DND-41 (cell line): ENCODE measurements around the gene SLC6A11.

Experiments
- ATAC-seq: fragments of 200-7000 bp; cut with Tn5 transposase; 3 replicates; pipeline ENCODE4 v1.9.1; 2021; ENCODE audit warnings: low read depth; ENCODE audit not compliant: insufficient read depth
- DNase-seq: peaks from one replicate; pipeline ENCODE4 v3.0.0-alpha.2; 2020
- H2AFZ ChIP-seq: 2 replicates; pipeline ENCODE4 v1.6.0; 2012; ENCODE audit warnings: low read depth, low read length
- H3K27ac ChIP-seq: 2 replicates; pipeline ENCODE4 v1.5.1; 2012; ENCODE audit warnings: low read length, inconsistent platforms
- H3K27me3 ChIP-seq: fragments of 200-600 bp; sonication (generic); 2 replicates; pipeline ENCODE4 v1.6.0; 2012; ENCODE audit warnings: low read length, mild to moderate bottlenecking, inconsistent platforms; ENCODE audit not compliant: insufficient read depth, poor library complexity
- H3K36me3 ChIP-seq: 2 replicates; pipeline ENCODE4 v1.5.1; 2012; ENCODE audit warnings: low read length, inconsistent platforms; ENCODE audit not compliant: insufficient read depth
- H3K4me1 ChIP-seq: 2 replicates; pipeline ENCODE4 v1.5.1; 2012; ENCODE audit warnings: mild to moderate bottlenecking, low read length; ENCODE audit not compliant: insufficient read depth
- H3K4me2 ChIP-seq: 2 replicates; pipeline ENCODE4 v1.6.0; 2012; ENCODE audit warnings: mild to moderate bottlenecking, moderate library complexity, low read length, inconsistent platforms; ENCODE audit not compliant: insufficient read depth
- H3K4me3 ChIP-seq, 2 experiments: fragments of 200-600 bp in 1 of 2; shearing (Covaris generic) in 1 of 2; 2 replicates each; pipeline ENCODE4 v1.5.1; 2012 to 2016; ENCODE audit warnings: inconsistent platforms in 2 of 2, low read length in 2 of 2, mild to moderate bottlenecking in 2 of 2, low read depth in 1 of 2, moderate library complexity in 1 of 2
- H3K79me2 ChIP-seq: 2 replicates; pipeline ENCODE4 v1.6.0; 2012; ENCODE audit warnings: low read length, inconsistent platforms; ENCODE audit not compliant: insufficient read depth
- H3K9ac ChIP-seq: 2 replicates; pipeline ENCODE4 v1.6.0; 2012; ENCODE audit warnings: low read depth, mild to moderate bottlenecking, inconsistent platforms, low read length, moderate library complexity
- H3K9me3 ChIP-seq: 2 replicates; pipeline ENCODE4 v1.5.1; 2012; ENCODE audit warnings: low read length, moderate library complexity, mild to moderate bottlenecking, inconsistent platforms; ENCODE audit not compliant: insufficient read depth, severe bottlenecking
- H4K20me1 ChIP-seq: 2 replicates; pipeline ENCODE4 v1.6.0; 2012; ENCODE audit warnings: low read length; ENCODE audit not compliant: insufficient read depth
- CTCF ChIP-seq: IDR thresholded peaks from 2 replicates; pipeline ENCODE4 v1.5.1; 2012; ENCODE audit warnings: borderline replicate concordance, low read length, moderate library complexity, mild to moderate bottlenecking; ENCODE audit not compliant: poor library complexity, severe bottlenecking; ENCODE audit errors: extremely low read depth
- EZH2 ChIP-seq: IDR thresholded peaks from 3 replicates; pipeline ENCODE4 v1.6.1; 2012; ENCODE audit warnings: borderline replicate concordance, low read depth, mild to moderate bottlenecking, moderate library complexity, low read length, inconsistent platforms; ENCODE audit not compliant: severe bottlenecking

Gene SLC6A11

DNA sequence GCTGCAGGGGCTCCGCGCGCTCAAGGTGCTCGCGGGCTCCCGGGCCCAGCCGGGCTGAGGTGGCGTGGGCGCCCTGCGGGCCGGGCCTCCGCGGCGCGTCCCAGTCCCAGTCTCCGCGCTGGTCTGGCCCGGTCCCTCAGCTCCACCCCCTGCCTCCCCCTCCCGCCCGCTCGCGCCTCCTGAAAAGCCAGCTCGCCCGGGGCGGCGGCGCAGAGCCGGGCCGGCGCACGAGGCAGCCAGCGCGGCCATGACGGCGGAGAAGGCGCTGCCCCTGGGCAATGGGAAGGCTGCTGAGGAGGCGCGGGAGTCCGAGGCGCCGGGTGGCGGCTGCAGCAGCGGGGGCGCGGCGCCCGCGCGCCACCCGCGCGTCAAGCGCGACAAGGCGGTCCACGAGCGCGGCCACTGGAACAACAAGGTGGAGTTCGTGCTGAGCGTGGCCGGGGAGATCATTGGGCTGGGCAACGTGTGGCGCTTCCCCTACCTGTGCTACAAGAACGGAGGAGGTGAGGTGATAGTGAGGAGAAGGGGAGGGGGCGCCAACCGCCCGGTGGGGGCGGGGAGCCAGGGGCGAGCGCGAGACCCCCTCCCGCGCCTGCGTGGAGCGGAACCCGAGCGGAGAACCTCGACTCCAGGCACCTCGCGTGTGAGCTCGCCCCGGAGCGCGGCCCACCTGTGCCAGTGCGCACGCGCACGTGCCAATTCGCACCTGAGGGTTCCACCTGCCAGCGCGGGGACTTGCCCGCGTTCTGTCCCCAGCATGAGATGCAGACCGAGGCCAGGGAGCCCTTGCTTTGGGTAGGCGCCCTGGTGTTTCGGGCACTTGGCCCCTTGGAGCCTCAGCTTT, at the start of gene SLC6A11:
SLC6A11 (plus strand) TSS at position 210 of the 844 bp plus-strand sequence; CDS start at position 248, 38 bp downstream.
- no peak within 1 kb of the TSS for H3K4me2 ChIP-seq
- no peaks in the 10 kb centered on the region for H3K9me3 ChIP-seq
- no peak within 1 kb of the TSS for H3K9ac ChIP-seq

DNA sequence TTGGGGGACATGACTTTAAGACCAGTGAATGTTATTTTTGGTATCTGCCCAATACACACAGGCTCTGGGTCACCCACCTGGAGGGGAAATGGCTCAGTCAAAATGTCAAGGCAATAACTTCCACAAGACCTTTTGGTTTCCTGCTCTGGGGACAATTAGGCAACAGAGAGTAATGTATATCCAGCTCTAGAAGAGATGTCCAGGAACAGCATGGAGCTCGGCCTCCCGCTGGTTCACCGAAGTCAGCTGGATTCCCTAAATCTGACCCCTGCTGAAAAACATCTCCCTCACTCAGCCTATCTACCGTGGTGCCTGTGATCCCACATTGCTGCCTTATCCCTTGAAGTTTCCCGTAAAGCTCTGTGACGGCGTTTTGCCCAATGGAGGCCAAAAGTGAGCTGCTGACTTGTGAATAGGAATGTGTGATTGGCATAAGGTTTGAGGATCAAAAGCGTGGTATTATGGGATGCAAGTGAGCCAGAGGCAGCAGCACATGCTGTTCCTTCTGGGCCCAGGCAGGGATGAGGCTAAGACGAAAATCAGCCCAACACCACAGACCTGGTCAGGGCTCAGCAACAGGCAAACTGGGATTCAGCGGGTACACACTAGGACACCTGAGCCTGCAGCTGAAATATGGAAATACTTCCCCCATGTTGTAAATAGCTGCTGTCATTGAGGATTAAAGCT, 47.2 kb upstream of the SLC6A11 start:
- Histone ChIP-seq H2AFZ (no peak overlapping the region), H3K36me3 (no peaks in the 10 kb centered on the region), H3K4me2 (no peak overlapping the region), H3K27ac (no peak overlapping the region), H3K9ac (no peak overlapping the region), H3K79me2 (no peaks in the 10 kb centered on the region), H3K27me3 (no peaks in the 10 kb centered on the region), H3K9me3 (no peaks in the 10 kb centered on the region), H3K4me3 (no peak overlapping the region), H4K20me1 (0 out of 2 replicates have a peak, but pooled peaks cover 3% of the 10 kb centered on the region), H3K4me1 (no peaks in the 10 kb centered on the region)
- TF ChIP-seq EZH2 (no peak), CTCF (no peak)
- no peak for ATAC-seq
- DNase-seq, result no peak

More for the DNA sequence above, at the start of gene SLC6A11:
- H3K4me1 ChIP-seq, result no peaks in the 10 kb centered on the region
- H3K27me3 ChIP-seq, result peaks cover 7% of the 10 kb centered on the region
- no peak within 1 kb of the TSS for H3K27ac ChIP-seq
- H2AFZ ChIP-seq, result no peak within 1 kb of the TSS
- H3K36me3 ChIP-seq, result no peaks in the 10 kb centered on the region
- H4K20me1 ChIP-seq, result no peaks in the 10 kb centered on the region; the same call in 1 of the 2 replicates
- TF ChIP-seq CTCF (no peak), EZH2 (no peak)
- ATAC-seq (no peak), DNase-seq (no peak)
- no peaks in the 10 kb centered on the region for H3K79me2 ChIP-seq
- no peak within 1 kb of the TSS for H3K4me3 ChIP-seq

GRCh38 chr3:10770547-10770946, 45.5 kb upstream of the SLC6A11 start:
- H3K36me3 ChIP-seq, result no peaks in the 10 kb centered on the region
- H3K9ac ChIP-seq, result no peak overlapping the region
- ATAC-seq, result no peak
- H3K4me2 ChIP-seq, result no peak overlapping the region
- no peak for DNase-seq
- no peaks in the 10 kb centered on the region for H3K79me2 ChIP-seq
- TF ChIP-seq EZH2 (no peak), CTCF (no peak)
- no peak overlapping the region for H3K4me3 ChIP-seq
- no peak overlapping the region for H2AFZ ChIP-seq
- H3K27me3 ChIP-seq, result no peaks in the 10 kb centered on the region
- H3K4me1 ChIP-seq, result no peaks in the 10 kb centered on the region
- no peak overlapping the region for H3K27ac ChIP-seq
- H3K9me3 ChIP-seq, result no peaks in the 10 kb centered on the region
- H4K20me1 ChIP-seq, result 0 out of 2 replicates have a peak, but pooled peaks cover 3% of the 10 kb centered on the region
